NOMO-1 treated with DMSO at 0.1 percent for 48 hours (cell line): ENCODE data around the gene EYA2.
"Not testable (repeated sequence)": the region's sequence is repeated elsewhere in the genome, so short reads cannot be mapped to it uniquely, and the experiment has no call there.

Experiments
- DNase-seq: peaks from one replicate; lab custom pipeline; 2025; ENCODE audit not compliant: unreplicated experiment; lab: John Stamatoyannopoulos, UW

EYA2 gene

GRCh38 chr20:46895906-46896242 lies 1.2 kb downstream of the EYA2 start:
- DNase-seq: no peak

DNA sequence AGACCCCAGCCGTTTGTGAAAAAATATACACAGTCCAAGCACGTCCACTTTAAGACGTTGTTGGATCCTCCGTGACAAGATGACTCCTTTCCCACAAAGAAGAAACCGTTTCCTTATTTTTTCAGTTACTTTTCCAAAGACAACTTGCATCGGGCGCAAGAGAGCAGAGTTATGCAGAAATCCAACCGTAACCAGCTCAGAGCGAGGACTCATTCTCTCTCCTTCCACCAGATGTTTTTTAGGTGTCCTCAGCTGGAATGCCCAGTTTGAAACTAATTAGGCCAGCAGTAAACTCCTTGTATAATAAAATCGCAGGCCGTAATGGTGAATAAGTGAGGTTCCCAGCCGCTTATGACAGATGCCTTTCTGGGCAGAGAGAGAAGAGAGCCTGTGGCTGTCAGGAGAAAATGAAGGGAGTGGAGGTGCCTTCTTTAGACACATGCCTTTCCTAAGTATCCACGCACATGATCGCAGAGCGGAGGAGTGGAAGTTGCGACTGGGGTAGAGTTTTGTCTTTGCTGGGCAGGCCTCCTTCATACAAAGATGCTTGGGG lies 2.8 kb downstream of the EYA2 start:
- DNase-seq: no peak

GRCh38 chr20:46898423-46898822 lies 3.8 kb downstream of the EYA2 start:
- no peak for DNase-seq

DNA sequence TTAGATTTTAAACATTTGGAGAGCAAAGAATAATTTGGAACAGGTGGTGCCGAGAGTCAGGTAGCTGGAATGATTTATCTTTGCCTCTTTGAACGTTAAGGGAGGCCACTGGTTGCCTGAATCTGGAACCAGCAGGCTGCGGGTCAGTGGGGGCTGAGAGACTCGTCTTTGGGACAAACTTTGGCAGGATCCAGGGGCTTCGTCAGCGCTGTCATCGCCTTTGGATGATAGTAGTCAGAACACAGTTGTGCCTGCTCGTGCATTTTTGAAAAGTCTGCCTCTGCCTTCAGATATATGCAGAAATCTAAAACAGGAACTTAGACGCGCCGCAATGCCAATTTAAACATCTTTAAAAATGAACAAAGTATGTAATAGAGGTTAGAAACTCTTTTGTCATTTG lies 5.0 kb downstream of the EYA2 start:
- DNase-seq: no peak

GRCh38 chr20:46900086-46900485 lies 5.4 kb downstream of the EYA2 start:
- peak; percentile 81 for DNase-seq

GRCh38 chr20:46900826-46901225 lies 6.2 kb downstream of the EYA2 start:
- no peak for DNase-seq

DNA sequence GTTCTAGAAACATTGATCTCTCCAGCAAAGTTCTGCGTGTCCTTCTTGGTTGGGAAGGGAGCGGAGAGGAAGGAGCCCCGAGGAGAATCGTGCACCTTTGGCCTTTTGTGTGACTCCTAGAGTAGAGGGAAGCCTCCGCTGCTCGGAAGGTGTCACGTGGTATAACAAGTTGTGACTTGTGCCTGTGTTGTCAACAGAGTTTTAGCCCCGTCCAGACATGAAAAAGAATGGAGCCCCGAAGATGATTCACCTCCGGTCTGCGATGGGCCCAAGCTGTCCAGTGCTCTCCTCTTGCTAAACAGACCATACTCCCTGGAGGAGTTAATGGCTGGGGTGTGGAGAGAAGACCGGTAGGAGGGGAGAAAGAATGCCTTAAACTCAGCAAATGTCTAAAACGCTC lies 7.0 kb downstream of the EYA2 start:
- no peak for DNase-seq

DNA sequence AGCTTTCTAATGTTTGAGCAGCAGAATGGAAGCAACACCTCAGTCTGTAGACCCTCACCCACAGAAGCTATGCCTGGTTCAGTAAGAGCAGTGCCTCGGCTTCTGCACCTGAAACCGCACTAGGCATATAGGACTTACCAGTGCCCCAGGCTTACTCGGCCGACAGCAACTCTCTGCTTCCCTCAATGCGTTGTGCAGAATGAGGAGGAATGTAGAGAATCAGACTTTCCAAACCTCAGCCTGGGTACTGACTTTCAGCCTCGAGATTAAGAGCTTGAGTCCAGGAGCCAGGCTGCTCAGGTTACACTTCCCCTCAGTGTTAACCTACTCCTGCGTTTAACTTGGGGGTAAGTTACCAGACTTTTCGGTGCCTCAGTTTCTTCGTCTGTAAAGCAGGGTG lies 8.6 kb downstream of the EYA2 start:
- no peak for DNase-seq

- no peak for DNase-seq
Measured at GRCh38 chr20:46903937-46904336, 9.3 kb downstream of the EYA2 start.

DNA sequence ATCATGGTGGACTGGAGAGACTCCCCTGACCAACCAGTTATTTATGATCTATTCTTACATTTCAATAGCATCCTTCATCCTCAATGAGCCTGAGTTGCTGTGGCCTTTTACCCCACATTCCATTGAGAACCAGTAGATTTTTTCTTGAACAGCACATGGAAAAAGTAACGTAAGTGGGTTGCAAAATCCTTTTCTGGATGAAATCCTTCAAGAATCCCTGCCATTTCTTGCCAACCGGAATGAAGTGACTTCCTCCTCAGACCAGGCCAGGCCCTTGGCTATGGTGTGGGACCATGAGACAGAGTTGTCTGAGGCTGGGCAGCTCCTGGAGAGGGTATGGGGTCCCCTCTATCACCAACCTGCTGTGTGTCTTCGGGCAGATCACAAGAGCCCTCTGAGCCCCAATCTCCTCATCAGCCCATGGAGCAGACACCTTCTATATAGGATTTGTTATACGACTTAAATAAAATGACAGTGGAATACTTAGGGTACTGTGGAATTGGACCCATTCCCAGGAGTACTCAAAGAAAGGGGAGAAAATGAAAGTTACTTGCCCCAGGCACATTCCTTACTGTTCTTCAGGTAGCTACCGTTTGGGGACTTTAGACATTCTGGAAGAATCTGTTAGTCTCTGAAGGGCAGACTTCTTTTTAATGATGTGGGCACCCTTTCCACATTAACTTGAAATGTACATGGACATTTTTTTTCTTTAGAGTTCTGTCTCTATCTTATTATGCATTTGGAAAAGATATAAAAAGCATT lies 10.9 kb downstream of the EYA2 start:
- DNase-seq: no peak

DNA sequence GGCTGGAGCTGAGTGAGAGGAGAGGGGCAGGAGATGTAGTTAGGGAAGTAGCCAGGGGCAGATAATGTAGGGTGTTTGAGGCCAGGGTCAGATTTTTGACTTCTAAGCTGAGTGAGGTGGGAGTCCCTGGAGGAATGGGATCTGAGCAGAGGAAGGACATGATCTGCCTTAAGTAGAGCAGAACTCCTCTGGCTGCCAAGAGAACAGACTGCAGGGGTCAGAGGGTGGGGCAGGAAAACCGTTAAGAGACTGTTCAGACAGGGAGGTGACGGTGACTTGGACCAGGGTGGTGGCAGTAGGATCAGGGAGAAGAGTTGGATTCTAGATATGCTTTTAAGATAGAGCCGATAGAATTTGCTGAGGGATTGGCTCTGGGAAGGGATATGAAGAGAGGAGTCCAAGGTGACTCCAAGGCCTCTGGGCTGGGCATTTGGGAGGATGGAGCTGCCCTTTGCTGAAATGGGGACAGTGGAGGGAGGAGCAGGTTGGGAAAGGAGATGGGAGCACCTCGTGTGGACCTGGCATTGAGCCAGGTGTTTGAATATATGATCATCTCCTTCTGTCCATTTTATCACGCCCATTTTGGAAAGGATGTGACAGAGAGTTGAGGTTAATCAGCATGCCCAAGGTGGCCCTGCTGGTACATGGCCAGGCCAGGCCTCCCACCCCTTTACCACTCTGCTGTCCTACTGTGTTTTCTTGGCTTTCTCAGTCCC lies 18.8 kb downstream of the EYA2 start:
- no peak for DNase-seq

DNA sequence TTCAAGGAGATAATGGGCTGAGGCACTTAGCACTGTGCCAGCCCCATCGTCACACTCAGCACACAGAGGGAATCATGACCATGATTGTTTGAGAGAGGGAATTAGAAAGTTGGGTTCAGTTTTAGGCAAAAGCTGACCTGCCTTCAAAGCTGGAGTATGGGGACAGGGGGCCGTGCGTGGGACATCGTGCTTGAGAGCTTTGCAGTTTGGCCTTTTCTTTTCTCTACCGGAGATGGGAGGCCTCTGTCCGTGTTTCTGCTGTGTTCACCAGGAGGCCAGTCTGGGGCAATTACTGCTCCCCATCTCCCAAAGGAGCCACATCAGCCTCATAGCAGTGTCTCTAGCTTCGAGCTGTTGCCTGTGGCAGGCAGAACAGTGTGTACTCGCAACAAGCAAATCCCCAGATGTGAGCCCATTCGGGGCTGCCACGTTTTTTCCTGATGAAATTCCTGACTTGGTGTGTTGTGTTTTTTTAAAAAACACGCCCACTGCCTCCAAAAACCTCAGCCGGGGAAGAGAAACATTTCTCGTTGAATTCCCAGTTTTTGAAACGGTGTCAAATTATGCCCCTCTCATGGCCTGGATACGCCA lies 20.2 kb downstream of the EYA2 start:
- DNase-seq: no peak

DNA sequence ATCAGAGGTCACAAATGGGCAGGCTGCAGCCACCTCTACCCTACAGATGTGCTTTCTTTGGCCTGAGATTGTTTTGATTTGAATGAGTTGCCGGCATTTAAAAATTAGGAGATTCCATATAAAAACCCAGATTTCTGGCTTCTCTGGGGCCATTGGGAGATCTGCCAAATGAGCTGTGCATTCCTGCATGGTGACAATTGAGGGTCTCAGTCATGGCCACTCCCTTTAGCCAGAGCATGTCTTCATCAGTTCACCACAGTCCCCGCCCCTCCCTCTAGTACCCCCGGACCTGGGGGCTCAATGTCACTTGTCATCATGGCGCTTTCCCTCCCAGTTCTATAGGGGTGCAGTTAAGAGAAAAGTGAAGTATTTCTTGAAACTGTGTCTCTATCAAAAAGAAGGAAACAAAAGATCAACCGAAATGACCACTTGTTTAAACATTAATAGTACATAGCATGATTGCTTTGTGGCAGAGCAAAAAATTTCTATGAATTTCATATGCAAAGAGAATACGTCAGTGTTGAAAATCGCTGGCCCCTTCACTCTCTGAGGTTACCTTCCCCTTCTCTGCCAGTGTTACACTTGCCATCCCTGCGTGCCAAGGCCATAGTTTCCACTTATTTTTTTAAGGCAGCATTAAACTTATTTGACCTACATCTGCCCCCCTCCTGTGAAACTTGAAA lies 21.1 kb downstream of the EYA2 start:
- DNase-seq: no peak

DNA sequence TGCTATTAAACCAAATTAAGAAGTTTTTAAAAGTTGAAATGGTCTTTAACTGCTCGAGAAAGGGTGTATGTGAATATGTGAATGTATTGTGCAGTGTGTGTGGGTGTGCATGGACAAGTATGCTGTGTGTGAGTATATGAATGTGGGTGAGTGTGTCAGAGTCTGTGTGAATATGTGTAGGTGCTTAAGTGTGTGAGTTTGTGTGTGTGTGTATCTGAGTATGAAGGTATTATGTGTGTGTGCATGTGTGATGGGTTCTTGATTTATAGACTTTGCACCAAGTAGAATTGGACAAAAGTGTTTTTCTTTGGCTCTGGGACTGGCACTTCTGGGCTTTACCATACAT lies 21.6 kb downstream of the EYA2 start:
- no peak for DNase-seq

DNA sequence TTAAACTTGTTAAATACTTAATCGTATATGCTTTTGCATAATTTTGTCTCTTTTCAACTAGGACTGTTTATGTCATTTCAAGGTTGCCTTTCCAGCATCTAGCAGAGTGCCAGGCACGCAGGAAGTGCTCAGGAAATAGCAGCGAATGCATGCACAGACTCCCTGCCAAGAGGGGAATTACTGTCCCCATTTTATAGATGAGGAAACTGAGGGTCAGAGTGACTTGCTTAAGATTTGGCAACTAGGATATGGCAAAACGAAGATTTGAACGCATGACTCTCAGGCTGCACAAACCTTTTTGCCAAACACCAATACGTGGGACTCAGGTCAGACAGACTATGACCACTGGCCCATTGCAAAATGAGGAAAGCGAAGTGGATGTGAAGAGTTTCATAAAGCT lies 22.5 kb downstream of the EYA2 start:
- no peak for DNase-seq

- DNase-seq: no peak
Measured at GRCh38 chr20:46920114-46920513, 25.5 kb downstream of the EYA2 start.

DNA sequence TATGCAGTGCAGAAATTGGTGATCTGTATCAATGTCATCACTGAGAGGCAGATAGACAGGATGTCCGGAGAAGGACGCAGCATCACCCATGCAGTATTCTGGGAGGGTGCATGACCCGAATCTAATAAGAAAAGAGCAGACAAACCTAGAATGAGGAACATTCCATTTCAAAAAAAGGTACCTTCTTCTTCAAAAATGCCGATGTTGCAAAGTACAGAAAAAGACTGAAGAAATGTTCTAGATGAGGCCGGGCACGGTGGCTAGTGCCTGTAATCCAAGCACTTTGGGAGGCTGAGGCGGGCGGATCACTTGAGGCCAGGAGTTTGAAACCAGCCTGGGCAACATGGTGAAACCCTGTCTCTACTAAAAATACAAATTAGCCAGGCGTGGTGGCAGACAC lies 28.2 kb downstream of the EYA2 start:
- not testable (repeated sequence) for DNase-seq

DNA sequence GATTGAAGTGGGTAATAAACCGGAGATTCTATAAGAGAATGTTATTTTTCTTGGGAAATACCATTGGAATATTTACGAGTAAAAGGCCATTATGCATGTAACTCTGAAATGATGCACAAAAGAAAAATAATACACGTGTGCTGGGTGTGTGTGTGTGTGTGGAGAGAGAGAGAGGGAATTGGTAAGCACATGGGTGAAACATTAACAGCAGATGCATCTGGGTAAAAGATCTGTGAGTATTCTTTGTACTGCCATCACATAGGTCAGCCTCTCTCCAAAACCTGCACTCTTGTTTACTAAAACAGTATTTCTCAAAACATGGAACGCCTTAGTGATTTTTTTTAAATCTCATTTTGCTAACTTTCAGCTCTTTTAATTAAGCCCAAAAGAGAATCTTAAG lies 28.9 kb downstream of the EYA2 start:
- no peak for DNase-seq

DNA sequence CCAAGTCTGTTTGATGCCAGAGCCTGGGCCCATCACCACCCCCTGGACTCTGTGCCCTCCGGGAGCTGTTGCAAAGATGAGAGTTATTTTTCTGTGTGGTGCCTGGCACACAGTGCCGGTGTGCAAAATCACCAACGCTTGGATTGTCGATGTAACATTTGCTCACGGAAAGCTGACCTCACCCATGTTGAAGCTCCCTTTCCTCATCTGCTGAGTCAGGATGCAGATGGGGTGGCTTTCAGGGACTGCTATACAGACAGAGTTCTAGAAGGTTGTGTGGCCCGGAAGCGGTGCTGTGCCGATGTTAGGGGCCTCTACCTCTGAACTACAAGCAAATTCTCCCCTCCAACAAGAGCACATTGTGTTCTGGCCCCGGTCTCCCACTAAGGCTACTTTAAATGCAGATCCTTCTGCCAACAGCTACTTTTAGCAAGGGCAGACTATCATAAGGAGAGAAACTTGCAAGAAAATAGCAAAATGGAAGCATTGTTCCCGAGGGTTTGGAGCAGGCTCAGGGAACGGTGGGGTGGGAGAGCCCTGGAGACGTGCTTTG lies 34.0 kb downstream of the EYA2 start:
- no peak for DNase-seq

GRCh38 chr20:46929902-46930301 lies 35.3 kb downstream of the EYA2 start:
- DNase-seq: no peak

DNA sequence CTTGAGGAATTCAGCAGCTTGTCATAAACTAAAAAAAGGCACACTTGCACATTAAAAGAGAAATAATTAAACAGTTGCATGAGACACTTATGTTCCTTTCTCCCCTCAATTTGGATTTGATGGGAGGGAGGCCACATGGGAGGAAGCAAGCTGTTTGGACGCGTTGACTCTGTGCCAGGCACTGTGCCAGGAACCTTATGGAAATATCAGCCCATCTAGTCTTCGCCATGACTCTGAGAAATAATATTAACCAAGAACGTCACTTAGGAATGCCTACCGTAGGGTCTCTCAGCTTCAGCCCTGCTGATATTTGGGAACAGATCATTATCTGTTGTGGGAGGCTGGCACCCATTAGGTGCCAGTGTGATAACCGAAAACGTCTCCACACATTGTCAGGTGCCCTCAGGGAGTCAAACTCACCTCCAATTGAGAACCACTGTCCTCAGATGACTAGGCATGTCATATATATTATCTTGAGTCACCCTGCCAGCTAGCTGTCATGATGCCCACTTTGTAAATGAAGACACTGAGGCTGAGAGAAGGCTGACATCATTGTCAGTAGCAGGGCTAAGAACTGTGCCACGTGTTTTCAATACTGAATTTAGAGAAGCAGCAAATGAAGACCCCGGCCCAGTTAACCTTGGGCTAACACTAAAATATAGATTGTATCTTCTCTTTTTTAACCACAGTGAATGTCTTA lies 36.1 kb downstream of the EYA2 start:
- no peak for DNase-seq
